Measurements from ENCODE around the gene TNN.

The TNN gene

GRCh38 chr1:175176246-175176645, 108.6 kb downstream of the TNN start:
- TF ChIP-seq CTCF (IDR thresholded peaks at IDR 0.05) = no peak
- Histone ChIP-seq H3K27me3 (no peaks in the 10 kb centered on the region), H3K4me1 (ENCODE audit: control insufficient read depth in 1 of 2, insufficient read depth in 1 of 2, low read depth in 1 of 2, low read length in 1 of 2) (peaks cover 0 to 2% of the 10 kb centered on the region in 2 experiments), H3K4me3 (ENCODE audit: low read depth in 1 of 2, low read length in 1 of 2) (no peak overlapping the region), H3K36me3 (peaks cover 54% of the 10 kb centered on the region), H3K27ac (no peak overlapping the region), H3K9me3 (no peaks in the 10 kb centered on the region)

GRCh38 chr1:175178056-175178455, 110.4 kb downstream of the TNN start:
- TF ChIP-seq CTCF (IDR thresholded peaks at IDR 0.05) = no peak
- no peaks in the 10 kb centered on the region for H3K9me3 ChIP-seq
- no peak overlapping the region for H3K27ac ChIP-seq
- peaks cover 62% of the 10 kb centered on the region for H3K36me3 ChIP-seq
- H3K27me3 ChIP-seq = no peaks in the 10 kb centered on the region
- H3K4me3 ChIP-seq (ENCODE audit: low read depth in 1 of 2, low read length in 1 of 2) = no peak overlapping the region
- peaks cover 0 to 3% of the 10 kb centered on the region in 2 experiments for H3K4me1 ChIP-seq (ENCODE audit: control insufficient read depth in 1 of 2, insufficient read depth in 1 of 2, low read depth in 1 of 2, low read length in 1 of 2)

GRCh38 chr1:175178456-175178855, 110.8 kb downstream of the TNN start:
- no peak for TF ChIP-seq CTCF (IDR thresholded peaks at IDR 0.05)
- H3K27me3 ChIP-seq = no peaks in the 10 kb centered on the region
- no peak overlapping the region for H3K27ac ChIP-seq
- peaks cover 3 to 7% of the 10 kb centered on the region in 2 experiments for H3K4me1 ChIP-seq (ENCODE audit: control insufficient read depth in 1 of 2, insufficient read depth in 1 of 2, low read depth in 1 of 2, low read length in 1 of 2)
- H3K36me3 ChIP-seq = peaks cover 65% of the 10 kb centered on the region
- no peaks in the 10 kb centered on the region for H3K9me3 ChIP-seq
- no peak overlapping the region for H3K4me3 ChIP-seq (ENCODE audit: low read depth in 1 of 2, low read length in 1 of 2)

- Histone ChIP-seq H3K27me3 (no peaks in the 10 kb centered on the region), H3K36me3 (peaks cover 58% of the 10 kb centered on the region), H3K9me3 (no peaks in the 10 kb centered on the region), H3K27ac (no peak overlapping the region), H3K4me3 (ENCODE audit: low read depth in 1 of 2, low read length in 1 of 2) (no peak overlapping the region), H3K4me1 (ENCODE audit: control insufficient read depth in 1 of 2, insufficient read depth in 1 of 2, low read depth in 1 of 2, low read length in 1 of 2) (peaks cover 19 to 23% of the 10 kb centered on the region in 2 experiments)
- TF ChIP-seq CTCF (IDR thresholded peaks at IDR 0.05) = no peak
Observed at GRCh38 chr1:175179837-175180590, 112.4 kb downstream of the TNN start.

GRCh38 chr1:175182201-175182746, 114.6 kb downstream of the TNN start:
- Histone ChIP-seq H3K9me3 (no peaks in the 10 kb centered on the region), H3K4me3 (ENCODE audit: low read depth in 1 of 2, low read length in 1 of 2) (no peak overlapping the region), H3K27me3 (no peaks in the 10 kb centered on the region), H3K27ac (no peak overlapping the region), H3K4me1 (ENCODE audit: control insufficient read depth in 1 of 2, insufficient read depth in 1 of 2, low read depth in 1 of 2, low read length in 1 of 2) (peaks cover 41 to 45% of the 10 kb centered on the region in 2 experiments), H3K36me3 (peaks cover 45% of the 10 kb centered on the region)
- no peak for TF ChIP-seq CTCF (IDR thresholded peaks at IDR 0.05)
